ENCODE measurements around the gene FBXO17. TPM values are rescaled to one million over a fixed set of nuclear protein-coding genes. Genes with fewer than 3 reads are reported as not detected.
"Not testable (repeated sequence)": the region's sequence is repeated elsewhere in the genome, so short reads cannot be mapped to it uniquely, and the experiment has no call there.

Gene FBXO17
- total and polyA plus RNA-seq, 4 donors = 8.3 to 33.0 (median 24.8) TPM

GRCh38 chr19:38975861-38976271 is 324 bp upstream of the FBXO17 start:
- DNase-seq (peak in 1 of 2 donors; percentile 50), ATAC-seq (ENCODE audit: low FRiP score) (no peak)
- H3K4me3 ChIP-seq (ENCODE audit: low read length in 2 of 2) = peak overlapping the region; percentile 32 to 52
- peak overlapping the region in 1 of 2 donors; percentile 65 for H3K27ac ChIP-seq (ENCODE audit: low read depth in 1 of 2, low read length in 2 of 2)
- H3K9me3 ChIP-seq (ENCODE audit: control insufficient read depth, low read length) = peaks cover 1% of the 10 kb centered on the region
- intact Hi-C loops (cut with DNase I) = loop anchor here (5.0 kb wide), 1 partner anchor 56 kb away; the partner anchor contains the start of gene FBXO27 (in 2 of the 2)
- no peaks in the 10 kb centered on the region for H3K36me3 ChIP-seq (ENCODE audit: control insufficient read depth in 1 of 2, insufficient read depth in 2 of 2, low read length in 1 of 2)
- WGBS, 2 donors = 1 to 4% methylated on average over 11 to 22 of the region's 22 CpGs
- no peaks in the 10 kb centered on the region for H3K4me1 ChIP-seq (ENCODE audit: control insufficient read depth in 1 of 2, insufficient read depth in 2 of 2, low read length in 2 of 2)
- H3K27me3 ChIP-seq (ENCODE audit: control insufficient read depth in 1 of 2, insufficient read depth in 2 of 2, low read length in 1 of 2) = no peaks in the 10 kb centered on the region

GRCh38 chr19:38974624-38975213 is 823 bp downstream of the FBXO17 start:
- intact Hi-C loops (cut with DNase I) = loop anchor here (5.0 kb wide), 1 partner anchor 58 kb away; the partner anchor contains the start of gene FBXO27 (in 2 of the 2)
- Histone ChIP-seq H3K27ac (ENCODE audit: low read depth in 1 of 2, low read length in 2 of 2) (peak overlapping the region in 1 of 2 donors; percentile 35), H3K4me3 (ENCODE audit: low read length in 2 of 2) (peak overlapping the region; percentile 32 to 52), H3K9me3 (ENCODE audit: control insufficient read depth, low read length) (no peaks in the 10 kb centered on the region), H3K27me3 (ENCODE audit: control insufficient read depth in 1 of 2, insufficient read depth in 2 of 2, low read length in 1 of 2) (no peaks in the 10 kb centered on the region), H3K4me1 (ENCODE audit: control insufficient read depth in 1 of 2, insufficient read depth in 2 of 2, low read length in 2 of 2) (no peaks in the 10 kb centered on the region), H3K36me3 (ENCODE audit: control insufficient read depth in 1 of 2, insufficient read depth in 2 of 2, low read length in 1 of 2) (no peaks in the 10 kb centered on the region)
- DNase-seq (no peak), ATAC-seq (ENCODE audit: low FRiP score) (no peak)
- 3 to 6% methylated on average over 19 of the region's 19 CpGs for WGBS, 2 donors

- Histone ChIP-seq H3K4me3 (ENCODE audit: low read length in 2 of 2) (no peak overlapping the region), H3K9me3 (ENCODE audit: control insufficient read depth, low read length) (no peaks in the 10 kb centered on the region), H3K27ac (ENCODE audit: low read depth in 1 of 2, low read length in 2 of 2) (no peak overlapping the region), H3K27me3 (ENCODE audit: control insufficient read depth in 1 of 2, insufficient read depth in 2 of 2, low read length in 1 of 2) (no peaks in the 10 kb centered on the region), H3K4me1 (ENCODE audit: control insufficient read depth in 1 of 2, insufficient read depth in 2 of 2, low read length in 2 of 2) (no peaks in the 10 kb centered on the region), H3K36me3 (ENCODE audit: control insufficient read depth in 1 of 2, insufficient read depth in 2 of 2, low read length in 1 of 2) (no peaks in the 10 kb centered on the region)
- ATAC-seq (ENCODE audit: low FRiP score) (no peak), DNase-seq (no peak)
- 93 to 98% methylated on average over 2 of the region's 2 CpGs for WGBS, 2 donors
- intact Hi-C loops (cut with DNase I) = no loop called here
Observed at GRCh38 chr19:38971672-38972071, 3.9 kb downstream of the FBXO17 start.

GRCh38 chr19:38970664-38971532 is 4.6 kb downstream of the FBXO17 start:
- Histone ChIP-seq H3K27ac (ENCODE audit: low read depth in 1 of 2, low read length in 2 of 2) (no peak overlapping the region), H3K27me3 (ENCODE audit: control insufficient read depth in 1 of 2, insufficient read depth in 2 of 2, low read length in 1 of 2) (no peaks in the 10 kb centered on the region), H3K36me3 (ENCODE audit: control insufficient read depth in 1 of 2, insufficient read depth in 2 of 2, low read length in 1 of 2) (no peaks in the 10 kb centered on the region), H3K4me1 (ENCODE audit: control insufficient read depth in 1 of 2, insufficient read depth in 2 of 2, low read length in 2 of 2) (no peaks in the 10 kb centered on the region), H3K4me3 (ENCODE audit: low read length in 2 of 2) (no peak overlapping the region), H3K9me3 (ENCODE audit: control insufficient read depth, low read length) (no peaks in the 10 kb centered on the region)
- DNase-seq (no peak), ATAC-seq (ENCODE audit: low FRiP score) (no peak)
- intact Hi-C loops (cut with DNase I) = no loop called here
- WGBS, 2 donors = 81% methylated on average over 12 of the region's 12 CpGs

GRCh38 chr19:38966149-38966548 is 9.4 kb downstream of the FBXO17 start:
- intact Hi-C loops (cut with DNase I); DNase-seq; H3K36me3 ChIP-seq (ENCODE audit: control insufficient read depth in 1 of 2, insufficient read depth in 2 of 2, low read length in 1 of 2); H3K27ac ChIP-seq (ENCODE audit: low read depth in 1 of 2, low read length in 2 of 2); H3K4me3 ChIP-seq (ENCODE audit: low read length in 2 of 2); H3K9me3 ChIP-seq (ENCODE audit: control insufficient read depth, low read length); H3K4me1 ChIP-seq (ENCODE audit: control insufficient read depth in 1 of 2, insufficient read depth in 2 of 2, low read length in 2 of 2); ATAC-seq (ENCODE audit: low FRiP score); H3K27me3 ChIP-seq (ENCODE audit: control insufficient read depth in 1 of 2, insufficient read depth in 2 of 2, low read length in 1 of 2): not testable (repeated sequence)
- WGBS, 2 donors = 94 to 95% methylated on average over 5 of the region's 5 CpGs

GRCh38 chr19:38964738-38965137 is 10.8 kb downstream of the FBXO17 start:
- no peaks in the 10 kb centered on the region for H3K36me3 ChIP-seq (ENCODE audit: control insufficient read depth in 1 of 2, insufficient read depth in 2 of 2, low read length in 1 of 2)
- no peak for DNase-seq
- H3K27me3 ChIP-seq (ENCODE audit: control insufficient read depth in 1 of 2, insufficient read depth in 2 of 2, low read length in 1 of 2) = no peaks in the 10 kb centered on the region
- H3K4me3 ChIP-seq (ENCODE audit: low read length in 2 of 2) = no peak overlapping the region
- H3K9me3 ChIP-seq (ENCODE audit: control insufficient read depth, low read length) = no peaks in the 10 kb centered on the region
- H3K27ac ChIP-seq (ENCODE audit: low read depth in 1 of 2, low read length in 2 of 2) = no peak overlapping the region
- no peaks in the 10 kb centered on the region for H3K4me1 ChIP-seq (ENCODE audit: control insufficient read depth in 1 of 2, insufficient read depth in 2 of 2, low read length in 2 of 2)
- ATAC-seq (ENCODE audit: low FRiP score) = no peak
- intact Hi-C loops (cut with DNase I) = loop anchor here (5.0 kb wide), 2 partner anchors 68 to 368 kb away; partner anchors contain the start of gene FBXO27 (in 1 of the 2)
- WGBS, 2 donors = 96 to 97% methylated on average over 2 of the region's 2 CpGs

- no peaks in the 10 kb centered on the region for H3K27me3 ChIP-seq (ENCODE audit: control insufficient read depth in 1 of 2, insufficient read depth in 2 of 2, low read length in 1 of 2)
- WGBS, 2 donors = 82 to 85% methylated on average over 5 of the region's 5 CpGs
- intact Hi-C loops (cut with DNase I) = loop anchor here (5.0 kb wide), 2 partner anchors 73 to 373 kb away; partner anchors contain the start of gene FBXO27 (in 1 of the 2)
Observed at GRCh38 chr19:38959618-38960017, 15.9 kb downstream of the FBXO17 start.

GRCh38 chr19:38958301-38958700 is 17.2 kb downstream of the FBXO17 start:
- 84 to 92% methylated on average over 2 of the region's 2 CpGs for WGBS, 2 donors
- intact Hi-C loops (cut with DNase I) = no loop called here
- H3K27ac ChIP-seq (ENCODE audit: low read depth in 1 of 2, low read length in 2 of 2) = no peak overlapping the region

More at GRCh38 chr19:38959618-38960017, 15.9 kb downstream of the FBXO17 start:
- no peaks in the 10 kb centered on the region for H3K9me3 ChIP-seq (ENCODE audit: control insufficient read depth, low read length)
- no peak overlapping the region for H3K4me3 ChIP-seq (ENCODE audit: low read length in 2 of 2)
- no peaks in the 10 kb centered on the region for H3K4me1 ChIP-seq (ENCODE audit: control insufficient read depth in 1 of 2, insufficient read depth in 2 of 2, low read length in 2 of 2)
- ATAC-seq (ENCODE audit: low FRiP score) (no peak), DNase-seq (no peak)
- no peak overlapping the region for H3K27ac ChIP-seq (ENCODE audit: low read depth in 1 of 2, low read length in 2 of 2)
- H3K36me3 ChIP-seq (ENCODE audit: control insufficient read depth in 1 of 2, insufficient read depth in 2 of 2, low read length in 1 of 2) = no peaks in the 10 kb centered on the region

More at GRCh38 chr19:38958301-38958700, 17.2 kb downstream of the FBXO17 start:
- H3K36me3 ChIP-seq (ENCODE audit: control insufficient read depth in 1 of 2, insufficient read depth in 2 of 2, low read length in 1 of 2) = no peaks in the 10 kb centered on the region
- no peak overlapping the region for H3K4me3 ChIP-seq (ENCODE audit: low read length in 2 of 2)
- no peak for DNase-seq
- no peak for ATAC-seq (ENCODE audit: low FRiP score)
- H3K27me3 ChIP-seq (ENCODE audit: control insufficient read depth in 1 of 2, insufficient read depth in 2 of 2, low read length in 1 of 2) = no peaks in the 10 kb centered on the region
- H3K4me1 ChIP-seq (ENCODE audit: control insufficient read depth in 1 of 2, insufficient read depth in 2 of 2, low read length in 2 of 2) = no peaks in the 10 kb centered on the region
- no peaks in the 10 kb centered on the region for H3K9me3 ChIP-seq (ENCODE audit: control insufficient read depth, low read length)

Data from aorta (tissue), 5 donors.